ENCODE data around the gene C1orf94.

DNA sequence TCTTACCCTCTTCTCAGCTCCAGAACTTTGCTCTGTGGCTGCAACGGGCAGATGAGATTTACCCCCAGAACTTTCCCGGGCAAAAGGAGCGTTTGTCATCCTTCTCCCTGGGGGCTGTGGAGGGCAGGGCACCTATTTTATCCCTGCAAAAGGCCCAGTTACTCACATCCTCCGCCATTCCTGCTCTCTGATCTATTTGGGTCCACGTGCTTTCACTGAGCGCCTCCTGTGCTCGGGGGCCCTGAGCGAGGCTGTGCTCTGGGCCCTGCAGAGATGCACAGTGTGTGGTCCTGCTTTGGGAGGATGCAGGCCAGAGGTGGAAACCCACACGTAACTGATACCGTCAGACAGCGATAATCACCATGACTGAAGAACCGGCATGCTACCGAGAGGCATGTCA lies 9.3 kb upstream of the C1orf94 start:
- TF ChIP-seq RAD21 (IDR thresholded peaks at IDR 0.05; ENCODE audit: low read length) = no peak
- TF ChIP-seq, protein P1, sequence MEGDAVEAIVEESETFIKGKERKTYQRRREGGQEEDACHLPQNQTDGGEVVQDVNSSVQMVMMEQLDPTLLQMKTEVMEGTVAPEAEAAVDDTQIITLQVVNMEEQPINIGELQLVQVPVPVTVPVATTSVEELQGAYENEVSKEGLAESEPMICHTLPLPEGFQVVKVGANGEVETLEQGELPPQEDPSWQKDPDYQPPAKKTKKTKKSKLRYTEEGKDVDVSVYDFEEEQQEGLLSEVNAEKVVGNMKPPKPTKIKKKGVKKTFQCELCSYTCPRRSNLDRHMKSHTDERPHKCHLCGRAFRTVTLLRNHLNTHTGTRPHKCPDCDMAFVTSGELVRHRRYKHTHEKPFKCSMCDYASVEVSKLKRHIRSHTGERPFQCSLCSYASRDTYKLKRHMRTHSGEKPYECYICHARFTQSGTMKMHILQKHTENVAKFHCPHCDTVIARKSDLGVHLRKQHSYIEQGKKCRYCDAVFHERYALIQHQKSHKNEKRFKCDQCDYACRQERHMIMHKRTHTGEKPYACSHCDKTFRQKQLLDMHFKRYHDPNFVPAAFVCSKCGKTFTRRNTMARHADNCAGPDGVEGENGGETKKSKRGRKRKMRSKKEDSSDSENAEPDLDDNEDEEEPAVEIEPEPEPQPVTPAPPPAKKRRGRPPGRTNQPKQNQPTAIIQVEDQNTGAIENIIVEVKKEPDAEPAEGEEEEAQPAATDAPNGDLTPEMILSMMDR (conservative IDR thresholded peaks at IDR 0.05; ENCODE audit: low read depth, low read length) = no peak
- no peak for TF ChIP-seq NFE2L2 (IDR thresholded peaks at IDR 0.05; ENCODE audit: low read depth, low read length)
- TF ChIP-seq RFX5 (IDR thresholded peaks at IDR 0.05; ENCODE audit: low read depth, low read length) = no peak
- TF ChIP-seq, protein P2, sequence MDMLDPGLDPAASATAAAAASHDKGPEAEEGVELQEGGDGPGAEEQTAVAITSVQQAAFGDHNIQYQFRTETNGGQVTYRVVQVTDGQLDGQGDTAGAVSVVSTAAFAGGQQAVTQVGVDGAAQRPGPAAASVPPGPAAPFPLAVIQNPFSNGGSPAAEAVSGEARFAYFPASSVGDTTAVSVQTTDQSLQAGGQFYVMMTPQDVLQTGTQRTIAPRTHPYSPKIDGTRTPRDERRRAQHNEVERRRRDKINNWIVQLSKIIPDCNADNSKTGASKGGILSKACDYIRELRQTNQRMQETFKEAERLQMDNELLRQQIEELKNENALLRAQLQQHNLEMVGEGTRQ (IDR thresholded peaks at IDR 0.05; ENCODE audit: low read depth, low read length) = no peak
- TF ChIP-seq MXI1 (IDR thresholded peaks at IDR 0.05; ENCODE audit: borderline replicate concordance, low read depth, low read length) = no peak
- no peak for TF ChIP-seq MAZ (IDR thresholded peaks at IDR 0.05; ENCODE audit: borderline replicate concordance, low read depth, low read length)
- no peak for TF ChIP-seq MAFK (IDR thresholded peaks at IDR 0.05; ENCODE audit: low read depth, low read length)
- TF ChIP-seq CEBPB (IDR thresholded peaks at IDR 0.05; ENCODE audit: low read depth, low read length) = no peak
- TF ChIP-seq POLR2A (IDR thresholded peaks at IDR 0.05; ENCODE audit: low read depth, low read length) = no peak
- no peak for TF ChIP-seq RCOR1 (IDR thresholded peaks at IDR 0.05; ENCODE audit: insufficient replicate concordance, low read length)
- TF ChIP-seq FOS (IDR thresholded peaks at IDR 0.05; ENCODE audit: low read depth, low read length) = no peak
- TF ChIP-seq BHLHE40 (IDR thresholded peaks at IDR 0.05; ENCODE audit: low read depth, low read length) = no peak
- TF ChIP-seq, protein P3, sequence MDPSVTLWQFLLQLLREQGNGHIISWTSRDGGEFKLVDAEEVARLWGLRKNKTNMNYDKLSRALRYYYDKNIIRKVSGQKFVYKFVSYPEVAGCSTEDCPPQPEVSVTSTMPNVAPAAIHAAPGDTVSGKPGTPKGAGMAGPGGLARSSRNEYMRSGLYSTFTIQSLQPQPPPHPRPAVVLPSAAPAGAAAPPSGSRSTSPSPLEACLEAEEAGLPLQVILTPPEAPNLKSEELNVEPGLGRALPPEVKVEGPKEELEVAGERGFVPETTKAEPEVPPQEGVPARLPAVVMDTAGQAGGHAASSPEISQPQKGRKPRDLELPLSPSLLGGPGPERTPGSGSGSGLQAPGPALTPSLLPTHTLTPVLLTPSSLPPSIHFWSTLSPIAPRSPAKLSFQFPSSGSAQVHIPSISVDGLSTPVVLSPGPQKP (IDR thresholded peaks at IDR 0.05; ENCODE audit: borderline replicate concordance, low read depth, low read length) = no peak
